Measurements from ENCODE around the gene HOXA13. TPM values are rescaled to one million over a fixed set of nuclear protein-coding genes. Genes with fewer than 3 reads are reported as not detected.

HOXA13 gene
- polyA plus RNA-seq, 1 donor from 2014 or later: not detected

DNA sequence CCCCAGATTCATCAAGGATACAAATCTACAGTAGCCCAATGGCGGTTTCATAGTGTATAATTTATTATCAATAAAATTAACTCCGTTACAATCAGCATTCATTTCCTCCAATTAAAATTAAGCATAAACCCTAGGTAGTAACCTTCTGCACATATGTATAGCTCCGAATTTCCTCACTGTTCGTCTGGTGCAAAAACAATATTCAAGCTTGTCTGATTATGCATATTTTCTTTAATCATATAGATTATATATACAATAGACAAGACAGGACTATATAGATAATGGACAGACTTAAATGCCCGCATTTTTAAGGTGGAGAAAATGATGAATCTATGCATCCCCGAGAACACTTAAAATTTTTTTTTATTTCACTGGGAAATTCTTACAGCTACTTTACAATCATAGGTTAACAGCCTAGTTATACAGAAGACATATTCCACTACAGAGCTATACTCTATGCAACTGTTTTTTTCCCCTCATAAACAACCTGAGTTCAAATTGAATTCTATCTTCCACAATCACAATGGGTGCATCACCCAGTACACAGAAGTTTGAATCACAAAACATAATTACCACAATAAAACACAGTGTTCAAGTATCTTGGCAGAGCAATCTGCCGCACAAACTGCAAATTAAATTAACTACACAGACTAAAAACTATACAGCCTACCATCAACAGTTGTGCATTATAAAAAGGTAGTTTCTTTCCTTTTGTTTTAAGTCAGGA is 37.2 kb downstream of the HOXA13 start:
- peaks cover 2 to 35% (median 10%) of the 10 kb centered on the region in 3 donors for H3K4me1 Mint-ChIP-seq
- peaks cover 0 to 11% (median 0%) of the 10 kb centered on the region in 3 donors for H3K9me3 Mint-ChIP-seq
- H3K27me3 Mint-ChIP-seq: peaks cover 52% of the 10 kb centered on the region
- H3K4me3 Mint-ChIP-seq: peak overlapping the region in 1 of 4 donors; percentile 71
- H3K36me3 Mint-ChIP-seq: peaks cover 1% of the 10 kb centered on the region
- peak overlapping the region; percentile 40 to 98 (median 54) for H3K27ac Mint-ChIP-seq

DNA sequence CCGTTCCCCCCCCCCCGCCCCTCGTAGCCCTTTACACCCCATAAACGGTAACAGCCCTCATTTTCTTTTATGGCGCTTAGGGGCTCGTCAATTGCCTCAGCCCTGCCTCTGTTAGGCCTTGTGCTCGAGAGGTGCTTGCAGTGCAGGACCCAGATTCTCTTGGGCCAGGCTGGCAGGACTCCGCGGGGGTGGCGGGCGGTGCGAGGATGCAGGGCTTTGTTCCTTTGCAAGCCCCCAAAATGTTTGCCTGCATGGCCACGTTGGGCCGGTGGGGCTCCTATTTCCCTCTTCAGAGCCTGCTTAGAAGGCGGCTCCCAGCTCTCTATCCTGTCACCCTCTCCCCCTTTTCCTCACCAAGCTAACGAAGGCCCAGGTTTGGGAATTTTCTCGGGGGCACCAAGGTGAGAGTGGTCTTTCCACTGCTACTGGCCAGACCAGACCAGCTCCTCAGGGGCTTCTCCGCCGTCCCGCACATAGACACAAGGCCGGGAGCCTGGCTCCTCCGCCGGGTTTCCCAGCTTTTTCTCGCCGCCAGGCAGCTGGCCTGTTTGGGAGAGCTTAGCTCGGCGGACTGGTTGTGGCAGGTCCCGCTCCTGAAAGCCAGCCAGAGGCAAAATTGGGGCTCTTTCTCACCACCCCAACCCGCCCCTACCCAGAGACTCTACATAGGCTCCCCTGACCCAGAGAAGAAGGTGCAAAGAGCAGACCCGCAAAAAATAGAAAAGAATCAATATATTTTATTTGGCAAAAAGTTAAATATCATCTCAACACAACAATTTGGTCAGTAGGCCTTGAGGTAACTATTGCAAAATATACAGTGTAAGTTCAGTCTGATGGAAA is 38.0 kb downstream of the HOXA13 start:
- Mint-ChIP-seq H3K4me1 (peaks cover 3 to 35% (median 10%) of the 10 kb centered on the region in 3 donors), H3K27ac (peak overlapping the region in 2 of 3 donors; percentile 39 to 98), H3K9me3 (peaks cover 0 to 14% (median 0%) of the 10 kb centered on the region in 3 donors), H3K36me3 (peaks cover 1% of the 10 kb centered on the region), H3K27me3 (peaks cover 51% of the 10 kb centered on the region), H3K4me3 (peak overlapping the region in 2 of 4 donors; percentile 70 to 71)

- H3K9me3 Mint-ChIP-seq: peaks cover 0 to 14% (median 0%) of the 10 kb centered on the region in 3 donors
- peaks cover 1% of the 10 kb centered on the region for H3K36me3 Mint-ChIP-seq
- peaks cover 3 to 35% (median 10%) of the 10 kb centered on the region in 3 donors for H3K4me1 Mint-ChIP-seq
- H3K27me3 Mint-ChIP-seq: peaks cover 55% of the 10 kb centered on the region
- H3K27ac Mint-ChIP-seq: peak overlapping the region; percentile 92 to 98 (median 93)
- peak overlapping the region; percentile 77 to 94 (median 90) for H3K4me3 Mint-ChIP-seq
These were observed 38.6 kb downstream of the HOXA13 start for GRCh38 chr7:27161214-27161720.

DNA sequence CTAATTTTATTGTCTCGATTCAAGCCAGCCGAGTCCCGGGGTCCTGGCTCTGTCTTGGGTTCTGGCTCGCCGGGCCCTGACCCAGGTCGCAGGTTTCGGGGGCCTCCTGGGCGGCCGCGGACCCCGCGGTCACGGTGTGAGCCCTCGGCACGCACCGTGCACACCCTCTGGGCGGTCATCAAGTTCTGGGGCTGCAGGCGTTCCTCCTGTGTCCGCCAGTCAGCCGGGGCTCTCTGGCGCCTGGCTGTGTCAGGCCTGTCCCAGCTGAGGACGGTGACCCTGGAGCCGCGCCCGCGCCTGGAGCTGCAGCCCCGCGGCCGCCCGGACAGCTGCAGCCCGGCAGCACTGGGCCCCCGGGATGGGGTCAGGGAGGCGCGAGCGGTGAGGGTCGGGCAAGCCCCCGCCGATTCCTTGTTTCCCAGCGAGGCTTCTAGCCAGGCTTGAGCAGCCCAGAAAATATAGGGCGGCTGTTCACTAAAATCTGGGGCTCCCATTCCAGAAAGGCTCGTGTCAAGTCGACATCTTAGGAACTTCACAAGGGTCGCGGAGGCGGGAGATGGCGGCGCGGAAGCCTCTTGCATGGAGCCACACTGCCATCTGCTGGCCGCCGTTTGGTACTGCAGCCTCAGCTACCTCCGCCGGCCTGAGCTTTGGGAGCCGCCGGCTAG is 39.2 kb downstream of the HOXA13 start:
- Mint-ChIP-seq H3K27ac (peak overlapping the region; percentile 92 to 98 (median 93)), H3K4me1 (peaks cover 4 to 35% (median 10%) of the 10 kb centered on the region in 3 donors), H3K9me3 (peaks cover 0 to 10% (median 0%) of the 10 kb centered on the region in 3 donors), H3K27me3 (peaks cover 55% of the 10 kb centered on the region), H3K36me3 (peaks cover 1% of the 10 kb centered on the region), H3K4me3 (peak overlapping the region; percentile 77 to 94 (median 90))

DNA sequence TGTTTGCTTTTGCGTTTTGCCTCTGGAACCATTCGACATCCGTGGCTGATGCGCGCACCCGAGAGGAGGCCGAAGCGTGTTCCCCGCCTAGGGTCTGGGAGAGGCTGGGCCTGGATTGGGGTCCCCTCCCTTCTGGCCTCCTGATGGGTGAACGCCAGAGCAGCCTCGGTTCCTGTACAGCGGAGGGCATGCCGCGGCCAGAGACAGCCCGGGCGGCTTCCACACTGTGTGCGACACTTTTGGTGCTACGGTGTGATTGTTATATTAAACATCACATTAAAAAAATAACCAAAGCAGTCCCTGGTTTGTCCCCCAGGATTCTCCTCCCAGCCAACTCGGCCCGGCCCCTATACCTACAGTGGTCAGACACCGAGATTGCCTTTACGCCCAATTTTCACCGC is 39.7 kb downstream of the HOXA13 start:
- Mint-ChIP-seq H3K4me1 (peaks cover 6 to 39% (median 10%) of the 10 kb centered on the region in 3 donors), H3K4me3 (peak overlapping the region; percentile 73 to 94 (median 88))

GRCh38 chr7:27159266-27160144 is 40.4 kb downstream of the HOXA13 start:
- Mint-ChIP-seq H3K27me3 (peaks cover 61% of the 10 kb centered on the region), H3K36me3 (no peaks in the 10 kb centered on the region), H3K9me3 (peaks cover 0 to 15% (median 1%) of the 10 kb centered on the region in 3 donors), H3K4me3 (peak overlapping the region; percentile 73 to 94 (median 88)), H3K4me1 (peaks cover 8 to 45% (median 14%) of the 10 kb centered on the region in 3 donors), H3K27ac (peak overlapping the region; percentile 84 to 98 (median 92))

More for the DNA sequence above, 39.7 kb downstream of the HOXA13 start:
- peaks cover 0 to 13% (median 1%) of the 10 kb centered on the region in 3 donors for H3K9me3 Mint-ChIP-seq
- peak overlapping the region; percentile 84 to 98 (median 92) for H3K27ac Mint-ChIP-seq
- peaks cover 1% of the 10 kb centered on the region for H3K36me3 Mint-ChIP-seq
- H3K27me3 Mint-ChIP-seq: peaks cover 58% of the 10 kb centered on the region

- peak overlapping the region; percentile 91 to 98 (median 94) for H3K27ac Mint-ChIP-seq
- peaks cover 8 to 51% (median 14%) of the 10 kb centered on the region in 3 donors for H3K4me1 Mint-ChIP-seq
- no peaks in the 10 kb centered on the region for H3K36me3 Mint-ChIP-seq
- H3K27me3 Mint-ChIP-seq: peaks cover 66% of the 10 kb centered on the region
- peak overlapping the region; percentile 38 to 89 (median 50) for H3K4me3 Mint-ChIP-seq
- peaks cover 0 to 17% (median 1%) of the 10 kb centered on the region in 3 donors for H3K9me3 Mint-ChIP-seq
These were observed 41.2 kb downstream of the HOXA13 start for GRCh38 chr7:27158436-27159265.

- Mint-ChIP-seq H3K4me1 (peaks cover 8 to 50% (median 14%) of the 10 kb centered on the region in 3 donors), H3K27ac (peak overlapping the region; percentile 91 to 98 (median 94)), H3K36me3 (no peaks in the 10 kb centered on the region), H3K9me3 (peaks cover 0 to 17% (median 1%) of the 10 kb centered on the region in 3 donors), H3K4me3 (peak overlapping the region; percentile 54 to 89 (median 69)), H3K27me3 (peaks cover 61% of the 10 kb centered on the region)
These were observed 42.0 kb downstream of the HOXA13 start for GRCh38 chr7:27157702-27158431.

DNA sequence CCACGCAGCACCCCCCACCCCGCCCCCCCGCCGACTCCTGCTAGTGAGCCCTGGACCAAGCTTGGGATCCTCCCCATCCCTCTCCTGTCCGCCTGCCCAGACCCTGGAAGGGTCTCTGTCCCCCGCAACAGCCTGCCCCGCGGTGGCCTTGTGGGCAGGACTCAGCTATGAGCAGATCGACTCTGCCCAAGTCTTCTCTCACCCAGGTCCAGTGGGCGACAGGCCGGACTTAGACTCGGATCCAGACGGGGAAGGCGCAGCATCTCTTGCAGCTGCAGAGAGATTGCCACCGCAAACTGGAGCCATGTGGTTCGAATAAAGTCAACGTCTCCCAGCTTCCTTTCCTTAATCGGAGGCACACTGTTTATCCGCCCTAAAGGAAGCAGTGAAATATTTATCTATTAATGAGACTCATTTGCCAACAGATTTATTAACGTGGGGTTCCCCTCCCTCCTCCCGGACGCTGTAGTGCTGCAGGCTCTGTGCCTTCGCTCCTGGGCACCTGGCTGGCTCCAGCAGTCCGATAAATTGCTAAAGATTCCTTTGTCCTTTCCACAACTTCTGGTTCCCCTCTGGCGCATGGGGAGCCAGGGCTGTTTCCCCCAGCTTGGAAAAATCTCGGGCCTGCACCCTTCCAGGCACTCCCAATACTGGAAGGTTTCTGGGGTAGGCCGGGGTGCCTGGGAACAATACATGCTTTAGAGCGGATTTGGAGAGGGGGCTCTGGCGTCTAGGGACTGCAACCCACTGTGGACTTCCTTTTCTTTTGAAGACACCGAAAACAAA is 42.8 kb downstream of the HOXA13 start:
- Mint-ChIP-seq H3K36me3 (no peaks in the 10 kb centered on the region), H3K9me3 (peaks cover 0 to 17% (median 1%) of the 10 kb centered on the region in 3 donors), H3K4me1 (peaks cover 8 to 45% (median 14%) of the 10 kb centered on the region in 3 donors), H3K27me3 (peaks cover 65% of the 10 kb centered on the region), H3K4me3 (peak overlapping the region; percentile 30 to 89 (median 61)), H3K27ac (peak overlapping the region; percentile 91 to 98 (median 92))

DNA sequence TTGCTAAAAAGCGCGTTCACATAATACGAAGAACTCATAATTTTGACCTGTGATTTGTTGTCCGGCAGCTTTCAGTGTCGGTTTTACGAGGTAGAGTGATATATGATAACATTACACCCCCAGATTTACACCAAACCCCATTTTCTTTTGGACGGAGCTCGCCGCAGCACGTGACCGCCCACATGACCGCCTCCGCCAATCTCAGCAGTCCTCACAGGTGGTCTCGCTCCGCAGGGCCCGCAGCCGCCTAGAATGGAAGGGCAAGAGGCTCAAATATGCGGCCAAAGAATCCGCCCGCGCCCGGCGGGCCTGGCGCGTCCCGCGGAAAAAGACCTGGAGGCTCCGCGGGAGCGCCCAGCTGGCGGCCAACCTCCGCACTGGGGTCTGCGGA is 43.4 kb downstream of the HOXA13 start, which contains the start of gene HOXA7:
Gene HOXA7 (minus strand): TSS at position 168 of the 391 bp plus-strand sequence. CDS start 130 bp downstream, at position 38.
- Mint-ChIP-seq H3K27ac (peak within 1 kb of the TSS; percentile 96 to 98 (median 97)), H3K4me3 (peak within 1 kb of the TSS; percentile 54 to 93 (median 89)), H3K36me3 (no peaks in the 10 kb centered on the region), H3K9me3 (peaks cover 0 to 17% (median 1%) of the 10 kb centered on the region in 3 donors), H3K27me3 (peaks cover 68% of the 10 kb centered on the region), H3K4me1 (peaks cover 11 to 48% (median 16%) of the 10 kb centered on the region in 3 donors)

GRCh38 chr7:27155816-27156507 is 43.9 kb downstream of the HOXA13 start:
- peaks cover 0 to 17% (median 1%) of the 10 kb centered on the region in 3 donors for H3K9me3 Mint-ChIP-seq
- no peaks in the 10 kb centered on the region for H3K36me3 Mint-ChIP-seq
- peaks cover 16 to 49% (median 18%) of the 10 kb centered on the region in 3 donors for H3K4me1 Mint-ChIP-seq
- peaks cover 70% of the 10 kb centered on the region for H3K27me3 Mint-ChIP-seq
- H3K4me3 Mint-ChIP-seq: peak overlapping the region; percentile 39 to 93 (median 89)
- peak overlapping the region; percentile 96 to 98 (median 97) for H3K27ac Mint-ChIP-seq
